Subcutaneous abdominal adipose tissue (tissue), 5 donors: Measurements from ENCODE around the gene EEF1A1.

ENCODE experiments used
- H3K27ac ChIP-seq: one replicate; pipeline ENCODE4 v1.7.0; 2013; ENCODE audit warnings: low read depth, mild to moderate bottlenecking, inconsistent platforms, low read length, moderate library complexity
- H3K27me3 ChIP-seq, 5 donors: one replicate each; pipeline ENCODE4 v1.7.0; 2013; ENCODE audit warnings: low read length in 5 of 5, inconsistent platforms in 1 of 5; ENCODE audit not compliant: control insufficient read depth in 5 of 5, insufficient read depth in 4 of 5
- H3K36me3 ChIP-seq, 5 donors: one replicate each; pipeline ENCODE4 v1.7.0; 2013; ENCODE audit warnings: low read length in 5 of 5; ENCODE audit not compliant: control insufficient read depth in 5 of 5, insufficient read depth in 5 of 5
- H3K4me1 ChIP-seq, 5 donors: one replicate each; pipeline ENCODE4 v1.7.0; 2013; ENCODE audit warnings: low read length in 5 of 5, mild to moderate bottlenecking in 3 of 5, moderate library complexity in 1 of 5; ENCODE audit not compliant: control insufficient read depth in 5 of 5, insufficient read depth in 5 of 5
- H3K4me3 ChIP-seq, 5 donors: one replicate each; pipeline ENCODE4 v1.7.0; 2013; ENCODE audit warnings: low read length in 5 of 5, low read depth in 1 of 5
- H3K9ac ChIP-seq, 5 donors: one replicate each; pipeline ENCODE4 v1.7.0; 2013; ENCODE audit warnings: low read length in 5 of 5, mild to moderate bottlenecking in 4 of 5, moderate library complexity in 3 of 5
- H3K9me3 ChIP-seq, 5 donors: one replicate each; pipeline ENCODE4 v1.7.0; 2013; ENCODE audit warnings: low read length in 5 of 5; ENCODE audit not compliant: control insufficient read depth in 5 of 5
- donor health status: healthy.
- donor health status: healthy.
- donor health status: healthy.
- donor health status: healthy.
- donor health status: healthy.

Gene EEF1A1

GRCh38 chr6:73538116-73538779, 17.4 kb upstream of the EEF1A1 start:
- Histone ChIP-seq H3K27me3 (no peaks in the 10 kb centered on the region), H3K9ac (no peak overlapping the region), H3K9me3 (no peaks in the 10 kb centered on the region)

GRCh38 chr6:73537677-73538076, 16.8 kb upstream of the EEF1A1 start:
- Histone ChIP-seq H3K9me3 (no peaks in the 10 kb centered on the region), H3K27ac (no peak overlapping the region), H3K36me3 (no peaks in the 10 kb centered on the region)

More at GRCh38 chr6:73538116-73538779, 17.4 kb upstream of the EEF1A1 start:
- H3K27ac ChIP-seq: no peak overlapping the region
- no peak overlapping the region for H3K4me3 ChIP-seq
- H3K4me1 ChIP-seq: peaks cover 0 to 9% (median 4%) of the 10 kb centered on the region in 5 donors
- H3K36me3 ChIP-seq: no peaks in the 10 kb centered on the region

GRCh38 chr6:73534628-73535027, 13.8 kb upstream of the EEF1A1 start:
- peaks cover 0 to 9% (median 4%) of the 10 kb centered on the region in 5 donors for H3K4me1 ChIP-seq
- H3K27ac ChIP-seq: no peak overlapping the region
- H3K36me3 ChIP-seq: no peaks in the 10 kb centered on the region
- H3K4me3 ChIP-seq: no peak overlapping the region
- H3K9ac ChIP-seq: no peak overlapping the region
- no peaks in the 10 kb centered on the region for H3K9me3 ChIP-seq
- H3K27me3 ChIP-seq: no peaks in the 10 kb centered on the region

More at GRCh38 chr6:73537677-73538076, 16.8 kb upstream of the EEF1A1 start:
- Histone ChIP-seq H3K27me3 (no peaks in the 10 kb centered on the region), H3K4me3 (no peak overlapping the region), H3K9ac (no peak overlapping the region), H3K4me1 (peaks cover 0 to 9% (median 4%) of the 10 kb centered on the region in 5 donors)

DNA sequence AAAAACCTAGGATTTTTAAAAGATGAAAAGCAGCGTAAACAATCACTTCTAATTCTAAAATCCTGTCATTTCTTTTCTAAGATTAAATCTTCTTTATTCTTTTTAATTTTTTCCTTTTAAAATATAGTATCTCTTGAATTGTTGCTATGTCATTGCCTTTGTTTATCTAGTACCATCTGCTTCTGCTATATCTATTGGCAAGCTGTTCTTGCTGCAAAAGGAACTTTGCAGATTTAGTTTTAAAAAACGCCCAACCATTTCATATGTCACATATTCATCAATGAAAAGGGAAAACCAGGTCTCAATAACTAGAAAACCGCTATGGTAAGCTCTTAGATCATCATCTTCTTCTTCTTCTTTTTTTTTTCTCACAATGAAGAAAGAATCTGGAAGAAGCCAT, 11.5 kb upstream of the EEF1A1 start:
- H3K9me3 ChIP-seq: no peaks in the 10 kb centered on the region
- H3K9ac ChIP-seq: no peak overlapping the region

GRCh38 chr6:73528897-73529296, 8.1 kb upstream of the EEF1A1 start:
- H3K4me3 ChIP-seq: no peak overlapping the region
- no peaks in the 10 kb centered on the region for H3K27me3 ChIP-seq
- H3K9me3 ChIP-seq: no peaks in the 10 kb centered on the region

More for the DNA sequence above, 11.5 kb upstream of the EEF1A1 start:
- H3K4me3 ChIP-seq: no peak overlapping the region
- H3K36me3 ChIP-seq: no peaks in the 10 kb centered on the region
- H3K27ac ChIP-seq: no peak overlapping the region
- no peaks in the 10 kb centered on the region for H3K27me3 ChIP-seq
- no peaks in the 10 kb centered on the region for H3K4me1 ChIP-seq

DNA sequence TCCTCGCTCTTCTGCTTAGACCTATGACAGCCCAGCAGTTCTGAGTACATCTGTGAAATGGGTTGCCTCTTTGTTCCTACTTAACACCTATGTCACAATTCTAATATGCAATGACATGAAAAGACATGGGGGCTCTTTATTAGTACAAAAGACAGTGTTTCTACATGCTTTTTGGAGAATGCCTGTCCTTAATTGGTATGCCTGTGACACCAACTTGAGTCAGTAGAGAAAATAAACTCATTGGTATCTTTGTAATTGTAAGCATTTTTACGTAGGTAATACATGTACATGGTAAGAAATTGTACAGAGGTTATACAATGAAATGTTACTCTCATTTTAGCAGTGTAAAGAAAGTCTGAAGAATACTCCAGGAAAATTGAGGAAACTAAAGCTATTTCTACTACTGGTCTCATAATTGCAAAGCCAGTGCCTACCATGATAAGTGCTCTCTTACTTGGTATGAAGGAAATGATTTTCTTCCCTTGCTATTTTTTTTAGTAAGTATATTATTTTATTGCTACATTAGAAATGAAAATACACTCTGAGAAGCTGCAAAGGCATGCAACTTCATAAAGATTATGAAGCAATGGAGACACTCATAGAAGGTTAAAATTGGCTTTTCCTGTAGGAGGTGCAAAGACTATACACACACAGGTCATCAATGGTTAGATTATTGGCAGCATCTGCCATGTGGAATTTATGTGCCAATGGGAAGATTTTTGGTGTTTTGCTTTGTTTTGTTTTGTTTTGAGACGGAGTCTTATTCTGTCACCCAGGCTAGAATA, 4.9 kb upstream of the EEF1A1 start:
- no peaks in the 10 kb centered on the region for H3K36me3 ChIP-seq
- peaks cover 3 to 23% (median 20%) of the 10 kb centered on the region in 5 donors for H3K4me1 ChIP-seq
- H3K9ac ChIP-seq: no peak overlapping the region
- no peak overlapping the region for H3K4me3 ChIP-seq
- no peak overlapping the region for H3K27ac ChIP-seq
- H3K9me3 ChIP-seq: no peaks in the 10 kb centered on the region
- H3K27me3 ChIP-seq: peaks cover 0 to 2% (median 0%) of the 10 kb centered on the region in 5 donors

More at GRCh38 chr6:73528897-73529296, 8.1 kb upstream of the EEF1A1 start:
- Histone ChIP-seq H3K27ac (no peak overlapping the region), H3K9ac (no peak overlapping the region), H3K4me1 (peaks cover 0 to 4% (median 2%) of the 10 kb centered on the region in 5 donors), H3K36me3 (no peaks in the 10 kb centered on the region)

GRCh38 chr6:73523434-73524123, 2.7 kb upstream of the EEF1A1 start:
- Histone ChIP-seq H3K9ac (peak overlapping the region; percentile 43 to 94 (median 85)), H3K27ac (peak overlapping the region; percentile 100), H3K27me3 (peaks cover 0 to 2% (median 0%) of the 10 kb centered on the region in 5 donors)

DNA sequence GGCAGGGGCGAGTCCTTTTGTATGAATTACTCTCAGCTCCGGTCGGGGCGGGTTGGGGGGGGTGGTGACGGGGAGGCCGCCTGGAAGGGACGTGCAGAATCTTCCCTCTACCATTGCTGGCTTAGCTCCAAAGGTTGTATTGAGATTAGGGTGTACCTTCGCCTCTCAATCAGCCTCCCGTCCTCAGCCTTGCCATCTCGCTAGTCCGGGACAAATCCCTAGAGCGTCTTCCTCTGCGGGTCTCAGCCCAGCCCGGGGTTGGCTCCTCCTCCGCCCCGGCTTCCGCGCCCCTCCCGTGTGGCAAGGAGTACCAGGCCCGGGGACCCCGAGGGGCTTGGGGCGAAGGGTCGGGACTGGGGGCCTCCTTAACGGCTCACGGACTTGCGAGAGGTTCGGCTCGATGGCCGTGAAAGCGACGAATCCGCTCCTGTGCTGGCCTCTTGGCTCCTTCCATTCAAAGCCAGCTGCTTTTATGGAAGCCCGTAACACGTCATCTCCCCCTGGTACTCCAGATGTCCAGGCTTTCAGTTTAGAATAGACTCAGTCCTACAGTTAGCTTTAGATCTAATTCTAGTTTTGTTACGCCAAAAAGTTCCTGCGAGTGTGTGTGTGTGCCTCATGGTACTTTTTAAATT, 636 bp upstream of the EEF1A1 start:
- H3K4me1 ChIP-seq: peaks cover 7 to 55% (median 48%) of the 10 kb centered on the region in 5 donors
- no peaks in the 10 kb centered on the region for H3K9me3 ChIP-seq
- H3K27me3 ChIP-seq: peaks cover 0 to 2% (median 0%) of the 10 kb centered on the region in 5 donors
- H3K4me3 ChIP-seq: peak overlapping the region; percentile 84 to 98 (median 94)
- peak overlapping the region; percentile 84 to 99 (median 97) for H3K9ac ChIP-seq
- H3K36me3 ChIP-seq: peaks cover 16 to 32% (median 27%) of the 10 kb centered on the region in 5 donors
- H3K27ac ChIP-seq: peak overlapping the region; percentile 100

More at GRCh38 chr6:73523434-73524123, 2.7 kb upstream of the EEF1A1 start:
- Histone ChIP-seq H3K36me3 (peaks cover 7 to 13% (median 9%) of the 10 kb centered on the region in 5 donors), H3K4me3 (peak overlapping the region; percentile 75 to 84 (median 81)), H3K4me1 (peaks cover 5 to 36% (median 30%) of the 10 kb centered on the region in 5 donors), H3K9me3 (no peaks in the 10 kb centered on the region)

- H3K4me1 ChIP-seq: peaks cover 7 to 66% (median 59%) of the 10 kb centered on the region in 5 donors
- H3K4me3 ChIP-seq: peak overlapping the region; percentile 84 to 98 (median 94)
- peak overlapping the region; percentile 85 to 100 (median 97) for H3K9ac ChIP-seq
- H3K27ac ChIP-seq: peak overlapping the region; percentile 100
- peaks cover 21 to 44% (median 38%) of the 10 kb centered on the region in 5 donors for H3K36me3 ChIP-seq
- H3K9me3 ChIP-seq: no peaks in the 10 kb centered on the region
- peaks cover 0 to 2% (median 0%) of the 10 kb centered on the region in 5 donors for H3K27me3 ChIP-seq
Observed at GRCh38 chr6:73519926-73520687, 725 bp downstream of the EEF1A1 start.
